ENCODE results near the gene ADAMTSL2.
A peak's percentile ranks its signal among the peaks of the same experiment; 100 is the strongest.

The ADAMTSL2 gene

GRCh38 chr9:133517711-133518110 lies 16.8 kb upstream of the ADAMTSL2 start:
- no peak for DNase-seq (ENCODE audit: low read depth in 2 of 2)

- DNase-seq (ENCODE audit: low read depth in 2 of 2) = no peak
These were observed 16.3 kb upstream of the ADAMTSL2 start for GRCh38 chr9:133518200-133518599.

GRCh38 chr9:133518706-133519449 lies 15.6 kb upstream of the ADAMTSL2 start:
- DNase-seq (ENCODE audit: low read depth in 2 of 2) = no peak

GRCh38 chr9:133519693-133520092 lies 14.8 kb upstream of the ADAMTSL2 start:
- no peak for DNase-seq (ENCODE audit: low read depth in 2 of 2)

- no peak for DNase-seq (ENCODE audit: low read depth in 2 of 2)
These were observed 14.2 kb upstream of the ADAMTSL2 start for GRCh38 chr9:133520121-133520835.

- no peak for DNase-seq (ENCODE audit: low read depth in 2 of 2)
These were observed 13.1 kb upstream of the ADAMTSL2 start for GRCh38 chr9:133521122-133522072.

- DNase-seq (ENCODE audit: low read depth in 2 of 2) = no peak
These were observed 12.2 kb upstream of the ADAMTSL2 start for GRCh38 chr9:133522073-133522910.

- DNase-seq (ENCODE audit: low read depth in 2 of 2) = no peak
These were observed 11.4 kb upstream of the ADAMTSL2 start for GRCh38 chr9:133523106-133523505.

- no peak for DNase-seq (ENCODE audit: low read depth in 2 of 2)
These were observed 10.4 kb upstream of the ADAMTSL2 start for GRCh38 chr9:133524146-133524545.

- no peak for DNase-seq (ENCODE audit: low read depth in 2 of 2)
These were observed 9.8 kb upstream of the ADAMTSL2 start, which contains the start of gene MYMK for GRCh38 chr9:133524679-133525228. TSS of gene MYMK (minus strand) at chr9:133524959. CDS start at chr9:133524844, 115 bp downstream.

GRCh38 chr9:133525677-133526076 lies 8.8 kb upstream of the ADAMTSL2 start:
- DNase-seq (ENCODE audit: low read depth in 2 of 2) = no peak

GRCh38 chr9:133526721-133527321 lies 7.7 kb upstream of the ADAMTSL2 start:
- DNase-seq (ENCODE audit: low read depth in 2 of 2) = no peak

GRCh38 chr9:133527444-133527920 lies 7.0 kb upstream of the ADAMTSL2 start:
- no peak for DNase-seq (ENCODE audit: low read depth in 2 of 2)

GRCh38 chr9:133528001-133528875 lies 6.3 kb upstream of the ADAMTSL2 start:
- DNase-seq (ENCODE audit: low read depth in 2 of 2) = no peak

GRCh38 chr9:133528876-133529241 lies 5.6 kb upstream of the ADAMTSL2 start:
- DNase-seq (ENCODE audit: low read depth in 2 of 2) = no peak

- no peak for DNase-seq (ENCODE audit: low read depth in 2 of 2)
These were observed 5.0 kb upstream of the ADAMTSL2 start for GRCh38 chr9:133529457-133529856.

GRCh38 chr9:133529874-133530273 lies 4.6 kb upstream of the ADAMTSL2 start:
- no peak for DNase-seq (ENCODE audit: low read depth in 2 of 2)

GRCh38 chr9:133531293-133531692 lies 3.2 kb upstream of the ADAMTSL2 start:
- no peak for DNase-seq (ENCODE audit: low read depth in 2 of 2)

- peak; percentile 37 to 77 for DNase-seq (ENCODE audit: low read depth in 2 of 2)
These were observed 1.4 kb upstream of the ADAMTSL2 start for GRCh38 chr9:133532937-133533668.

Measured in stimulated activated CD4-positive, alpha-beta T cell treated with anti-CD3 and anti-CD28 coated beads, Interleukin-12 subunit alpha, Interleukin-12 subunit beta, amount 100 ng/mL, for 24 hours (primary cell).